Measurements from ENCODE around the gene PIP5K1B. TPM values are rescaled to one million over a fixed set of nuclear protein-coding genes. Genes with fewer than 3 reads are reported as not detected.
A peak's percentile ranks its signal among the peaks of the same experiment; 100 is the strongest.

The PIP5K1B gene
- total and polyA plus RNA-seq, 2 of the 13 experiments (the other 11 are each of a cell fraction or from before 2014, with no cell fraction given) = 15.8 to 17.5 TPM

GRCh38 chr9:68732405-68733020 lies 27.5 kb downstream of the PIP5K1B start (continued):
- no peak for TF ChIP-seq ZMYM2 (CRISPR knock-in tag; IDR thresholded peaks at IDR 0.05)
- TF ChIP-seq FOXP4 (CRISPR knock-in tag; IDR thresholded peaks at IDR 0.05) = peak; percentile 97
- peak; percentile 32; the same call in 1 of the 2 replicates for TF ChIP-seq ZNF362 (CRISPR knock-in tag; IDR thresholded peaks at IDR 0.05; ENCODE audit: borderline replicate concordance)
- TF ChIP-seq MEIS2 (CRISPR knock-in tag; IDR thresholded peaks at IDR 0.05) = peak; percentile 55; the same call in 1 of the 2 replicates
- no peak for TF ChIP-seq HBP1 (CRISPR knock-in tag; IDR thresholded peaks at IDR 0.05; ENCODE audit: low read depth)
- peak; percentile 34; the same call in 1 of the 2 replicates for TF ChIP-seq ZNF281 (CRISPR knock-in tag; IDR thresholded peaks at IDR 0.05; ENCODE audit: borderline replicate concordance)
- TF ChIP-seq KMT2B (CRISPR knock-in tag; IDR thresholded peaks at IDR 0.05) = 0 out of 2 replicates have a peak, but pooled peaks have one; percentile 51
- peak; percentile 65; the same call in 1 of the 2 replicates for TF ChIP-seq HNF1A (IDR thresholded peaks at IDR 0.05; ENCODE audit: low read depth)
- peak; percentile 85 for TF ChIP-seq HNF1A (CRISPR knock-in tag; IDR thresholded peaks at IDR 0.05; ENCODE audit: borderline replicate concordance)
- no peak; the same call in 1 of the 2 replicates for TF ChIP-seq ZBTB25 (CRISPR knock-in tag; IDR thresholded peaks at IDR 0.05)
- TF ChIP-seq REPIN1 (CRISPR knock-in tag; IDR thresholded peaks at IDR 0.05; ENCODE audit: borderline replicate concordance, low read depth) = peak; percentile 70; the same call in 1 of the 2 replicates
- peak; percentile 70; the same call in 1 of the 2 replicates for TF ChIP-seq MIER3 (CRISPR knock-in tag; IDR thresholded peaks at IDR 0.05; ENCODE audit: borderline replicate concordance)
